Measurements from ENCODE around the gene MLPH.

The MLPH gene, protein sequence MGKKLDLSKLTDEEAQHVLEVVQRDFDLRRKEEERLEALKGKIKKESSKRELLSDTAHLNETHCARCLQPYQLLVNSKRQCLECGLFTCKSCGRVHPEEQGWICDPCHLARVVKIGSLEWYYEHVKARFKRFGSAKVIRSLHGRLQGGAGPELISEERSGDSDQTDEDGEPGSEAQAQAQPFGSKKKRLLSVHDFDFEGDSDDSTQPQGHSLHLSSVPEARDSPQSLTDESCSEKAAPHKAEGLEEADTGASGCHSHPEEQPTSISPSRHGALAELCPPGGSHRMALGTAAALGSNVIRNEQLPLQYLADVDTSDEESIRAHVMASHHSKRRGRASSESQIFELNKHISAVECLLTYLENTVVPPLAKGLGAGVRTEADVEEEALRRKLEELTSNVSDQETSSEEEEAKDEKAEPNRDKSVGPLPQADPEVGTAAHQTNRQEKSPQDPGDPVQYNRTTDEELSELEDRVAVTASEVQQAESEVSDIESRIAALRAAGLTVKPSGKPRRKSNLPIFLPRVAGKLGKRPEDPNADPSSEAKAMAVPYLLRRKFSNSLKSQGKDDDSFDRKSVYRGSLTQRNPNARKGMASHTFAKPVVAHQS

DNA sequence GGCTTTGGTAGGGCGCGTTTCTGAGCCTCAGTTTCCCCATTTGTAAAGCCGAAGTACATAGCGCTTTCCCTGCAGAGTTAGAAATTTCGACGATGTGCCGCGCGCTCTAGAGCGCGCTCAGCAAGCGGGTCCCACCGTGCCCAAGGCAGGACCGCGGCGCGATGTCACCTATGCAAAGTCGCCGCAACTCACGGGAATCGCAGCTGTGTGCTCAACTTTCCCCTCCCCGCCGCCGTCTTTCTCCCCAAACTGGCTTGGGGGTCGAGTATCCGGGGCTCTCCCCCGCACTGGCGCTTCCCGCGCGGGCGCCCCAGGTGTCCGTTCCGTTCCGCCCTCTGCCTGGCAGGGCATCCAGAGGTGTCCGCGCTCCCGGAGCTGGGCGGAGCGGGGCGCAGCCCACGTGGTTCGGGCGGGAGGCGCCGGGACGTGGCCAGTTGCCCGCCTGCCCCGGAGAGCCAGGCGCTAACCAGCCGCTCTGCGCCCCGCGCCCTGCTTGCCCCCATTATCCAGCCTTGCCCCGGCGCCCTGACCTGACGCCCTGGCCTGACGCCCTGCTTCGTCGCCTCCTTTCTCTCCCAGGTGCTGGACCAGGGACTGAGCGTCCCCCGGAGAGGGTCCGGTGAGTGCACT, at the start of gene MLPH:
MLPH (plus strand) TSS at position 433 of the 630 bp plus-strand sequence. CDS start 6,176 bp downstream, outside the sequence.
- DNase-seq (ENCODE audit: low read depth in 2 of 3, low spot score in 1 of 3): no peak

DNA sequence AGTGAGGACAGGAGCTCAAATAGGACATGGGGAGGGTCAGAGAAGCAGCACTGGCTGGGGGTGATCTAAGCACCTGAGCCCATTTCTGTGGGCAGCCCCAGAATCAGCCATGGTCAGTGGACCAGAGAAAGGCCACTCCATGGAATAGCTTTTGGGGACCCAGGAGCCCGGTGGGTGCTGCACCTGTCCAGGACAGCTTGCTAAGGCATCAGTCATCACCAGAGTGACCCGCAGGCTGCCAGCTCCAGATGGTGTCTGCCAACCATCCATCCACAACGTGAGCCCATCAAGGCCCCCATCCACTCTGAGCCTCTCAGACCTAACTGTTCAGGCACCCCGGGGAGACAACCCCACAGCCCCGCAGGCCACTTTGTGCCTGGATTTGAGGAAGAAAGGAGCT, 49.5 kb upstream of the MLPH start:
- no peak for DNase-seq (ENCODE audit: low read depth in 2 of 3, low spot score in 1 of 3)

DNA sequence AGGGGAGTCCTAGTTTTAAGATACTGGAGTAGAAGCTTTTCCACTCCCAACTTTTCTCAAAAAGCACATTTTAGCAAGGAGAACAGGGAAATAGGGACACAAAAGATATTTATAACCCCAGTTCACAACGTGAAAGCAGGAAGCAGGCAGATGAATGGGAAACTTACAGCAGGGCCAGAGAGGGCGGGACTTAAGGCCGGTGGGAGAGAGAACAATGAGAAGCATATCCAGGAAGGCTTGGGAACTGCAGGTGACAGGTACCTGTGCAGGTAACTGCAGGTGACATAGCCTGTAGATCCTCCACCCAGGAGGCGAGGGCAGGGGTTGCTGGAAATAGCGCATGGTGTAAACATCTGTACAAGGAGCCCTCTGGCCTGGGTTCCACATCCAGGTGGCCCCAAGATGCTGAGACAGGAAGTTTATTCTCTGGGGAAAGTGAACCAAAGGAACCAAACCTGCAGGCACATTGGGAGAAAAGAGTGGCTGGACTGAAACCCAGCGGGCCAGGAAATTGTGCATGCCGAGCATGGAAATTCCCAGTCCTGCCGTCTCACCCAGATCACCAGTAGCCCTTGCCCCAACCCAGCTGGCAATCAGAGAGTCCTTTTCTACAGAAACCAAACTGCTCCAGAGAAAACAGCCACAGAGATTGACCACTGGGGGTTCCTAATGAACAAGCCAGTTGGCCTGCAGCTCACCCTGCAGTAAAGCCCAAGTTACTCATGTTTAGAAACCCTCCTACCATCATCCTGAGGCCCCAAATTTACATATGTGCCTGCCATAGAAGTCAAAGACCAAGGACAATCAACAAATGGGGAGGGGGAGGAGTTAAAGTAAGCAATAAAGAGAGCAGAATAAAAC, 48.7 kb upstream of the MLPH start:
- no peak for DNase-seq (ENCODE audit: low read depth in 2 of 3, low spot score in 1 of 3)

DNA sequence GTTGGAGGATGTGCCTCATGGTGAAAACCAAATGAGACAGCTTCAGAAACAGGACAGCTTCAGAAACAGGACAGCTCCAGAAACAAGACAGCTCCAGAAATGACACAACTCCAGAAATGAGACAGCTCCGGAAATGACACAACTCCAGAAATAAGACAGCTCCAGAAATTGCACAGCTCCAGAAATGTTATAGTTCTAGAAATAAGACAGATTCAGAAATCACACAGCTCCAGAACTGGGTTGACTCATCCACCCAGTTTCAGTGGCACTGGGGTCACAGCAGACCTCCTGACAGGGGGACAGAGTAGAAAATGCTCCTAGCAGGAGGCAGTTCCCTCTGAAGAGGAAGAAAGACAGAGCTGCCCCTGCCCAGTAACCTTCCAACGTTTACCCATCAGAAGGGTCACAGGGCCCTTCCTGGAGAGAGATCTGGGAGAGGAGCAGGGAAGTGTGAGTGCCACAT, 46.2 kb upstream of the MLPH start:
- peak; percentile 56 to 67 (median 61) for DNase-seq (ENCODE audit: low read depth in 2 of 3, low spot score in 1 of 3)

DNA sequence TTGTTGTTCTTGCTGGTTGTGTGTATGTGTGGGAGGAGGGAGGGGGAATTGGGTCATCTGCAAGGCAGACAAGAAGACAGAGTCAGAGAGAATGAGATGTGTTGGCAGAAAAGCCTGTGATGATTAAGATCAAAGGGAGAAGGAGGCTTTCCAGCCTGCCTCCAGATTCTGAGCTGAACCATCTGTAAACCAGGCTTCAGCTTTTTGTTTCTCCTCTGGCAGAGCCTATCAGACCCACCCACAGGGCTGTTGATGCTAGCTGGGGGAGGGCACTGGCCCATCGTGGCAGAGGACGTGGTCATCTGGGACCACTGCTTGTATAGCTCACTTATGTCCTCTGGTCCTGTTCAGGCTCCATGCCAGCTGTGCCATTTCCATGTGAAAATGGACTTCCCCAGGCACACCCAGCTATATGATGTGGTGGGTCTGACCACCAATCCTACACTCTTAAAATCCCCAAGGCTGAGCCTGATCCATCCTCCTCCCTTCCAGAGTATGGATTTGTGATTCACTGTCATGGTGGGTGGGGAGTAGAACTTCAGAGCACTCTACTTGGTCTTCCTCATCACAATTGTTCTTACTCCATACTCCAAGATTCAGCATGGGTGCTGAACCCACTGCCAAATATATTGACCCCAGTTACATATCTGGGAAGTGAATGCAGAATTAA, 45.3 kb upstream of the MLPH start:
- DNase-seq (ENCODE audit: low read depth in 2 of 3, low spot score in 1 of 3): no peak

DNA sequence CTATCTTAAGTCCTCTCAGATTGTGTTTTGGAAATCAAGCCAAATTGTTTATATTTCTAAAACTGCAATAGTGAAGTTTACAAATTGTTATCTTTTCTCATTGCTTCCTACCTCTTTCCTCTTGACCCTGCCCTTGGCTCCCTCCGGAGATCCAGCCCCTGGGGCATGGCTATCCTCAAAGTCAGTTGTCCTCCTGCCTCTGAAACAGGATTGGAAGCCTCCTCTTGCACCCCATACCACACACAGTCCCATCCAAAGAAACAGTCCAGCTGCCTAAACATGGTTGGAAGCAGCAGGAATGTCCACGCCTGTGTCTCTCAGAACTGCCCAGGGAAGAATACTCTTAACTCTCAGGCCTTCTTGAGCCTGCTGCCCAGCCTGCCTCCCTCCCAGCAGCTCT, 43.0 kb upstream of the MLPH start:
- DNase-seq (ENCODE audit: low read depth in 2 of 3, low spot score in 1 of 3): no peak

DNA sequence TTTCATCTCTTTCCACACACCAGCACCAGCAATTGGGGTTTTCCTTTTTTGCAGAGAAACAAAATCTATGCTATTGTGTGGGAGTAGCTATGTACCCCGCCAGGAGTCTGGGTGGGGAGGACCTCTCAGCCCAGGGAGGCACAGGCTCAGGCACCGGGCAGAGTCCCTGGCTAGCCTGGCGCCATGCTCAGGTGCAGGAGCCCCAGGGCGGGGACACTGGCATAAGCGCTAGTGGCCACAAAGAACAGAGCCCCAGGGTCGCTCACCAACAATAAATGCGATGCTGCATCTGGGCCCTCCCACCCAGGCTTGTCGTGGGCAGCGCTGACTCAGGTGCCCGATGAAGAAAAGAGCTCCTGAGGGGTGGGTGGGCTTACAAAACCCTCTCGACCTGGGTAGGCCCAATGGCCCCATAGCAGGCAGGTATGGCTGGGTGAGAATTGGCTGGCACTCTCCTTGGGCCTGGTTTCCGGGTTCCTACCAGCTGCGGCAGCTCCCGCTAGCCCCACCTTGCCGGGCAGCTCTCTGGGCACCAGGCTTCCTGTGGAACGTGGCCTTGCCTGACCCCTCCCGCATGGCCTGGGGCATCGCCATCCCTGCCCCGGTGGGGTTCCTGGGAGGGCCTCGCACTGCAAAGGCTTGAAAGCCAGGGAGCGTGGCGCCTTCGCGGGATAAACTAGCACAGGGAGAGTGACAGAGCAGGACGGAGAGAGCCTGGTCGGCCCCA, 41.3 kb upstream of the MLPH start:
- DNase-seq (ENCODE audit: low read depth in 2 of 3, low spot score in 1 of 3): no peak

DNA sequence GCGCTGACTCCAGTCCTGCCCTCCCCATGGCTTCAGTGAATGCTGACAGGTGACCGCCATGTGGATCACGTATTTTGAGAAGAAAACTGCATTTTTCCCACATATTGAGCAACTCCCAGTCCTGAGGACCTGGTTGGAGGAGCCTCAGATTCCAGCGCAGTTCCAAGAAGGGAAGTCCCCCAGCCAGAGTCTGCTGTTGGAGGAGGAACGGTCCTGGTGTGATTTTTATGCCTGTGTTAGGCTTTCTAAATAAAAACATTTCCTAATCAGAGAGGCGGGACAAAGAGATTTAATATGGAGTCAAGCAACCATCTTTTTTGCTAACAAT, 40.7 kb upstream of the MLPH start:
- no peak for DNase-seq (ENCODE audit: low read depth in 2 of 3, low spot score in 1 of 3)

DNA sequence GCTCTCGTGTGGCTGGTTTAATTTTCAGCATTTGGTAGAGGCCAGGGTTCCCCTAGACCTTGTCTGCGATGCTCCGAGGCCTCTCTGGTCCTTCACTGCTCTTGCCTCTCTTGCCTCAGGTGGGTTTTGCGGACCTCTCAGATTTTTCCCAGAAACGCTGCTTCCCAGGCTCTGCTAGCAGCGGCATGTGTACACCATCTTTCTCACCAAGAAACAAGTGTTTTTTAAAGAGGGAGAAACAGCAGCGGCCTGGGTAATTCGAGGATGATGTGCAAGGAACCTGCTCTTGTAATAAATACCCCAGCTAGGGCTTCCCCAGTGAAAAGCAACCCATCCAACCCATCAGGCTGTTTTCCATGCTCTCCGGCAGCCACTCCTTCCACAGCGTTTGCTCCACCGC, 39.6 kb upstream of the MLPH start:
- no peak for DNase-seq (ENCODE audit: low read depth in 2 of 3, low spot score in 1 of 3)

DNA sequence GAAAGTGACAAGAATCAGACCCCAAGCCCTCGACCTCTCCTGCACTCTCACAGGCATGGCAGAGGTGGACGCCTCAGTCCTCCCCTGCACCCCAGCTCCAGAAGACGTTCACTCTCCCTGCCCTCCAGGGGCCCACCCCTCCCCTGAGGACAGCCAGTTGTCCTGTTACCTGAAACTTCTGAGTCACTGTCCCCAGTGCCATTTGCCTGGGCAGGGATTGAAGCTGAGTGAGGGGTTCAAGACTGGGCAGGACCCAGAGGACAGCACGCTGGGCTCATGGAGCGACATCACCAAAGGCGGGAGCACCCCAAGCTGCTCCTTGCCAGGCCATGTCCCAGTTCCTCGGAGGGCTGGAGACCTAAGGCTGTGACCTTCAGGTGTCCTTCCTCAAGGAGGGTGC, 38.9 kb upstream of the MLPH start:
- DNase-seq (ENCODE audit: low read depth in 2 of 3, low spot score in 1 of 3): no peak

DNA sequence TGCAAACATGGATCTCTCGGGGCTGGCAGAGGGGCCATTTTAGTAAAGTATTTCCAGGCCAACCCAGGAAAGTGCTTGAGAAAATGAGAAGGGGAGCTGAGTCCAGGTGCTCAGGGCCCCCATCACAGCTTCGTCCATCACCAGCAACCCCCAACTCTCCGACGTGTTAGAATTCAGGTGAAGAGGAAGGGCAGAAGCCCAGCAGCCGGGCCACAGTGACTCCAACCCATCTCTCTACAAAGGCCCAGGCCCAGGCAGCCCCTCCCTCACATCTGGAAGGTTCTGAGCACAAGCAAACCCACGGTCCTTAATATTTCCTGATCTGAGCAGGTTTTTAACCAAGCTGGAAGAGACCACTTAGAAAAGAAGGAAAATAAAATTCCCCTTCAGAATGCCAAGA, 38.4 kb upstream of the MLPH start:
- no peak for DNase-seq (ENCODE audit: low read depth in 2 of 3, low spot score in 1 of 3)

DNA sequence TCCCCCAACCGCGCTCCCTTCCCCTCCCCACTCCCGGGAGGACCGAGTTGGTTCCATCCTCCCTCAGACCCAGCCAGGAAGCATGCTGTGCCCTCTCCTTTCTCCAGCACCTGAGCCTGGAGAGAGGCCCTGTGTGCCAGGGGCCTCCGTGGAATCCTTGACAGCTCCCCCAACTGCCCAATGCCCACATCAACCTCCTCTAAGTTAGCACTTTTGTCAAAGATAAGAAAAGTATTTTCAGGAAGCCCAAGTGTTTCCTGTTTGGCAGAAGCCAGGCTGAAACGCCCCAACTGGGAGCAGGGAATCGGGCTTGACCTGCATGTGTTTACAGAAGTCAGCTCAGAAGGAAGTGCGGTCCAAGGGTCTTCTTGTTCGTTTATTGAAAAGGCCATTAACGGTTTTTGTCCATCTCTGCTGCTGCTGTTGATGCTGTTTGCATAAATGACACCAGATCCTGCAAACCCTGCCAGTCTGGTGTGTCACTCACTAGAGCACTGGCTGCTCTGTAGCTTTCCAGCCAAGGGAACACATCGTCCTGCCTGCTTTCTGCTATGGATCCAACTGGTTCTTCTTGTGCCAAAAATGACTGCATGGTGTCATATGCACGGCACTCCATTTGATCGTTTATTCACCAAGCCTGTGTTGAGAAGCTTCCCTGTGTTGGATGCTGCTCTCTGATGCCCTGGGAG, 37.7 kb upstream of the MLPH start:
- no peak for DNase-seq (ENCODE audit: low read depth in 2 of 3, low spot score in 1 of 3)

DNA sequence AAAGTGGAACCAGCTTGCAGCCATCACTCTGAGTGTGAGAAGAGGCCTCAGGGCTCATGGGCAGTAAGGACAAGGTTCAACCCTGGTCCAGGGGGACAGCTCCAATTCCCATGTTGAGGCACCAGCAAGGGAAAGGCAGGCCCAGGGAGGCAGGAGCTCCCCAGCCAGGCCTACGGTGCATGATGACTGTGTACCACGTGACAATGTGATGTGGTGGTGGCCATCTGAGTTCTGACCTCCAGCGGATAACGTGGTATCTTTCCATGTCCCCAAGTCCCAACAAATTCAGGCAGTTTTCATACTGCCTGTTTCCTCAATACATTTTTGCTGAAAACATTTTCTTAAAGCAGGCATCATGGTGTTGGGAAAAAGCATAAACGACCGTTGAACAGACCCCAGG, 36.9 kb upstream of the MLPH start:
- no peak for DNase-seq (ENCODE audit: low read depth in 2 of 3, low spot score in 1 of 3)

DNA sequence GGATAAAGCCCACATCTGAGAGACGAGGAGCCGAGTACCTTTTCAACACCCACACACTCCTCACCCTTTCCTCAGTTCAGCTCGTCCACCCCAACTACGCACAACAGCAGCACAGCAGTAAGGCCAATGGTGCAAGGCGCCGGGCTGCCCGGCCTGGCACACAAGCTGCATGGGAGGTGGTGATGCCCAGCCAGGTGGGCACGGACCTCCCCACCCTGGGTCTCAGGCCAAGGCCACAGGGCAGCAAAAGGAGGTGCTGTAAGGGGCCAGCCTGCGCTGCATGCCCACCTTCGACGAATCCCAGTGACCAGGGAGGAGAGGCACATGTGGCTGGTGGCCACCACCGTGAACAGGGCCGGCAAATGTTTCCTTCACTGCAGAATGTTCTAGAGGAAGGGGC, 36.5 kb upstream of the MLPH start:
- DNase-seq (ENCODE audit: low read depth in 2 of 3, low spot score in 1 of 3): no peak

DNA sequence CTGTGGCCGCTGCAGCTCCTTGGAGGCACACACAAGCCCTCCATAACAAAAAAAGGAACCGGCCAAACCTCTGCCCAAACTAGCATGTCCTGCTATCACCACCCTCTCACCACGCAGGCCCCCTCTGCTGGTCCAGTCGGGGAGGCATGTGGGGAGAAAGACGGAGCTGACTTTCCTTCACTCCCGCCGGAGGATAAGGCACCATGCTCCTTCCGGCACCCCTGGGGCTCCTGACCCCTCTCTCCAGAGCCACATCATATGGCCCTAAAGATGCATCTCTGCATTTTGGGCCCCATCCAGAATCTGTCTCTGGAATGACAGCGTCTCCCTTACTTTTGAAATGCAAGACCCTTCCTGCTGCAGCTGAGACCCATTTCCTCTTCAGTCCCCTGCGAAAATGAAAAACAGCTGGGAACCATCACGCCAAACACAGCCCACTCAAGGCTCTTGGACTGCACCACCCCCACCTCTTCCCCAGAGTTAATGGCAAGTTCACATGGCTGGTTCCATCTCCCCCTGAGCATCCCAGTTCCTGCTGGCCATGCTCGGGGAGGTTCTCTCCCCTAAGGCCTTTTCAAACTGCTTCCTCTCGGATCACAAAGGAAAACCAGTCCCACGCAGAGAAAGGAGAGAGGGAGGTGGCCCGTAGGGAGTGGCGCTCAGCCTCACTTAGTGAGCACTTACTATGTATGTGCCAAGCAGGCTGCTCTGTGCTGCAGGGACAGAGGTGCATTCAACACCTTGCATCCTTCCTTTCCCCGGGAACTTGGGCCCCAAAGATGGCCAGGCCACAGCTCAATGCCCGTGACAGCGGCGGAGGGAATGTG, 35.2 kb upstream of the MLPH start:
- DNase-seq (ENCODE audit: low read depth in 2 of 3, low spot score in 1 of 3): no peak

DNA sequence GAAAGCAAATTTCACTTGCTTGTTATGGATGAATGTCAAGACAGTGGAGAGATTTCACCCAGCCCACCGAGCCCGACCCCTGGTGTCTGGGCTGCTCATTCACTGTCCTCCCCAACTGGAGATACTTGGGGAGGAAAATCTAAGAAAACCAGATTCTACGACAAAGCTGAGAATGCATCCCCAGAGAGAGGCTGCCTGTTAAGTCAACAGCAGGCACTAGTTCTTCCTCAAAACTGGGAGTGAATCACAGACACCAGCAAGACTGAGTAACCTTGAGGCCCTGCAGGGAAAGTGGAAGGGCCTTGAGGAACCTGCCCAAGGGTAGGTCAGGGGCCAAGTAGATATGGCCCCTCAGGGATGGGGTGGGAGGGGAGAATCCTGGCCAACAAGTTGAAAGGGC, 34.2 kb upstream of the MLPH start:
- DNase-seq (ENCODE audit: low read depth in 2 of 3, low spot score in 1 of 3): no peak

DNA sequence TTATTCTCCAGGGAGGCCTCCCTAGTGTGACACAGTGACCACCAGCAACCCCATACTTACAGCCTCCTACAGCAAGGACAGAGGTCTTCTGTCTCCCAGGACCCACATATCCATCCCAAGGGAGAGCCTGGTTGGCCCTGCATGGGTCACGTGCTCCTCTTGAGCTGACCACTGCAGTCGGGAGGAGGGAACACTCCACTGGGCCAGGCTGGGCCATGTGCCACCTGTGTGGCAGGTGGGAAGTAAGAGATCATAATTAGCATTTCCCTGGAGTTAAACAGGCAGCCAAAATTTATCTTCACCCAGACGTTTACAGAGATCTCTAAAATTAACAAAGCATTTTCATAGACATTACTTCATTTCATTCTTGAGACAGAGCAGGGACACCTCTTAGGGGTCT, 33.4 kb upstream of the MLPH start:
- DNase-seq (ENCODE audit: low read depth in 2 of 3, low spot score in 1 of 3): no peak

DNA sequence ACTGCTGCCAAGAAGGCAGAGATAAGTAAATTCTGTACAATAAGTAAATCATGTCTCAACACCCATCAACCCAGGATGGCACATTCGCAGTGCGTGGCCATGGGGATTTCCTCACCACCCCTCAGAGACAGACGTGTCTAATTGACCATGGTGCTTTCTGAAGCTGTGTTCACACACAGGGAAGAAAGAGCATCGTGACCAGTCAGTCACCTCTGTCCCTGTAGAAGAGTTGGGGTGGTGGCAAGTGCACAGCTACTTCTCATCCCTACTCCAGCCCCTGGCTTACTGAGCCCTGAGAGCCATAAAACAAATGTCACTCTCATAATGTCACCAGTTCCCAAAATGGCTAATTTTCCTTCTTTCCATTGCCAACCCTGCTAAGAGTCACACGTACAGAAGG, 31.3 kb upstream of the MLPH start:
- no peak for DNase-seq (ENCODE audit: low read depth in 2 of 3, low spot score in 1 of 3)

Measured in stimulated activated CD4-positive, alpha-beta T cell treated with anti-CD3 and anti-CD28 coated beads, Interleukin-12 subunit alpha, Interleukin-12 subunit beta, amount 100 ng/mL, for 48 hours (primary cell).